DND-41 (cell line): ENCODE measurements around the gene MMP14.

Source experiments
- ATAC-seq: fragments of 200-7000 bp; cut with Tn5 transposase; 3 replicates; pipeline ENCODE4 v1.9.1; 2021; ENCODE audit warnings: low read depth; ENCODE audit not compliant: insufficient read depth
- DNase-seq: peaks from one replicate; pipeline ENCODE4 v3.0.0-alpha.2; 2020
- H2AFZ ChIP-seq: 2 replicates; pipeline ENCODE4 v1.6.0; 2012; ENCODE audit warnings: low read depth, low read length
- H3K27ac ChIP-seq: 2 replicates; pipeline ENCODE4 v1.5.1; 2012; ENCODE audit warnings: low read length, inconsistent platforms
- H3K27me3 ChIP-seq: fragments of 200-600 bp; sonication (generic); 2 replicates; pipeline ENCODE4 v1.6.0; 2012; ENCODE audit warnings: low read length, mild to moderate bottlenecking, inconsistent platforms; ENCODE audit not compliant: insufficient read depth, poor library complexity
- H3K36me3 ChIP-seq: 2 replicates; pipeline ENCODE4 v1.5.1; 2012; ENCODE audit warnings: low read length, inconsistent platforms; ENCODE audit not compliant: insufficient read depth
- H3K4me1 ChIP-seq: 2 replicates; pipeline ENCODE4 v1.5.1; 2012; ENCODE audit warnings: mild to moderate bottlenecking, low read length; ENCODE audit not compliant: insufficient read depth
- H3K4me2 ChIP-seq: 2 replicates; pipeline ENCODE4 v1.6.0; 2012; ENCODE audit warnings: mild to moderate bottlenecking, moderate library complexity, low read length, inconsistent platforms; ENCODE audit not compliant: insufficient read depth
- H3K4me3 ChIP-seq, 2 experiments: fragments of 200-600 bp in 1 of 2; shearing (Covaris generic) in 1 of 2; 2 replicates each; pipeline ENCODE4 v1.5.1; 2012 to 2016; ENCODE audit warnings: inconsistent platforms in 2 of 2, low read length in 2 of 2, mild to moderate bottlenecking in 2 of 2, low read depth in 1 of 2, moderate library complexity in 1 of 2
- H3K79me2 ChIP-seq: 2 replicates; pipeline ENCODE4 v1.6.0; 2012; ENCODE audit warnings: low read length, inconsistent platforms; ENCODE audit not compliant: insufficient read depth
- H3K9ac ChIP-seq: 2 replicates; pipeline ENCODE4 v1.6.0; 2012; ENCODE audit warnings: low read depth, mild to moderate bottlenecking, inconsistent platforms, low read length, moderate library complexity
- H3K9me3 ChIP-seq: 2 replicates; pipeline ENCODE4 v1.5.1; 2012; ENCODE audit warnings: low read length, moderate library complexity, mild to moderate bottlenecking, inconsistent platforms; ENCODE audit not compliant: insufficient read depth, severe bottlenecking
- H4K20me1 ChIP-seq: 2 replicates; pipeline ENCODE4 v1.6.0; 2012; ENCODE audit warnings: low read length; ENCODE audit not compliant: insufficient read depth
- CTCF ChIP-seq: IDR thresholded peaks from 2 replicates; pipeline ENCODE4 v1.5.1; 2012; ENCODE audit warnings: borderline replicate concordance, low read length, moderate library complexity, mild to moderate bottlenecking; ENCODE audit not compliant: poor library complexity, severe bottlenecking; ENCODE audit errors: extremely low read depth
- EZH2 ChIP-seq: IDR thresholded peaks from 3 replicates; pipeline ENCODE4 v1.6.1; 2012; ENCODE audit warnings: borderline replicate concordance, low read depth, mild to moderate bottlenecking, moderate library complexity, low read length, inconsistent platforms; ENCODE audit not compliant: severe bottlenecking

The MMP14 gene

DNA sequence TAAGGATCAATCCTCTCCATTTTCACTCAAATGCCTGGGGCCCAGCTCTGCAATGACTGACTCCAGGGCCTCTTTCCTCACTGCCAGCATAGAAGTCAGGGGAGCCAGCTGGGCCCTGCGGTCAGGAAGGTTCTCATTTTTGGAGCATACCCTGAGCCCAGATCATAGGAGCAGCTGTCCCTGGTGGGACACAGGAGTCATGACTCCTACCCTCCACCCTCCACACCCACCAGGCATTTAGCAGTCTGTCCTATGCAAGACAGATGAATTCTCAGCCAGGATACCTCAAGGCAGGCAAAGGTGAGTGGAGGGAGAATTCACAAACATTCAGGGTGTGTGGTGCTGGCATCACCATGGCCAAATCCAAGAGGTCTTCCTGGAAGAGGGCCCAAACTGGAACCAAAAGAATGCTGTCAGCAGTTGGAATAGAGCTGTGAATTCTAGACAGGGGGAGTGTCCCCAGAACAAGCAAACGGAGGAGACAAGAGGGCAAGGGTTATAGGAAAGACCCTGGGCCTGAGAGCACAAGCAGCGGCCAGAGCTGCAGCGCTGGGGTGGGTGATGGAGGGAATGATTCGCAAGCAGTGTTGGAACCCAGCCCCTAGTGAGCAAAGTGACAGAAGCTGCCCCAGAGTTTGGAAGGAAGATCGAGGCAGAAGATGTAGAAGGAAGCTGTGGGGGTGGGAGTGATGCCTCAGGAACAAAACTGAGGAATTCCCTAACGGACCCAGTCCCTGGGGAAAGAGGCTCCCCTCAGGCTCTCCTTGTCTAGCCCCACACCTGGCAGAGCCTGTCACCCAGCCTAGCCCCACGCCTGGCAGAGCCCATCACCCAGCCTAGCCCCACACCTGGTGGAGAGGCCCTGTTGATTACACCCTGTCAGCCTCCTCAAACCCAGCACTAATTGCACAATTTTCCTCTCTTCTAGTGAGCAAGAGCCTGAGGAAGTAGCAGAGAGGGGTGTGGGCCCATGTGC is 42.2 kb downstream of the MMP14 start:
- Histone ChIP-seq H3K79me2 (no peaks in the 10 kb centered on the region), H2AFZ (no peak overlapping the region), H3K9me3 (no peaks in the 10 kb centered on the region), H3K27ac (no peak overlapping the region), H3K36me3 (peaks cover 8% of the 10 kb centered on the region; the same call in 1 of the 2 replicates), H3K9ac (no peak overlapping the region), H4K20me1 (peaks cover 38% of the 10 kb centered on the region), H3K27me3 (peaks cover 24% of the 10 kb centered on the region), H3K4me2 (no peak overlapping the region), H3K4me3 (no peak overlapping the region), H3K4me1 (no peaks in the 10 kb centered on the region)
- ATAC-seq, result no peak
- no peak for DNase-seq
- TF ChIP-seq CTCF (no peak), EZH2 (no peak)

GRCh38 chr14:22882064-22882463 is 45.7 kb downstream of the MMP14 start:
- DNase-seq (no peak), ATAC-seq (no peak)
- Histone ChIP-seq H3K27ac (no peak overlapping the region), H3K36me3 (no peaks in the 10 kb centered on the region), H3K9me3 (no peaks in the 10 kb centered on the region), H3K4me2 (no peak overlapping the region), H3K4me3 (no peak overlapping the region), H4K20me1 (peaks cover 23% of the 10 kb centered on the region), H3K27me3 (peaks cover 53% of the 10 kb centered on the region), H3K9ac (no peak overlapping the region), H2AFZ (no peak overlapping the region), H3K79me2 (no peaks in the 10 kb centered on the region), H3K4me1 (no peaks in the 10 kb centered on the region)
- TF ChIP-seq EZH2 (no peak), CTCF (no peak)

DNA sequence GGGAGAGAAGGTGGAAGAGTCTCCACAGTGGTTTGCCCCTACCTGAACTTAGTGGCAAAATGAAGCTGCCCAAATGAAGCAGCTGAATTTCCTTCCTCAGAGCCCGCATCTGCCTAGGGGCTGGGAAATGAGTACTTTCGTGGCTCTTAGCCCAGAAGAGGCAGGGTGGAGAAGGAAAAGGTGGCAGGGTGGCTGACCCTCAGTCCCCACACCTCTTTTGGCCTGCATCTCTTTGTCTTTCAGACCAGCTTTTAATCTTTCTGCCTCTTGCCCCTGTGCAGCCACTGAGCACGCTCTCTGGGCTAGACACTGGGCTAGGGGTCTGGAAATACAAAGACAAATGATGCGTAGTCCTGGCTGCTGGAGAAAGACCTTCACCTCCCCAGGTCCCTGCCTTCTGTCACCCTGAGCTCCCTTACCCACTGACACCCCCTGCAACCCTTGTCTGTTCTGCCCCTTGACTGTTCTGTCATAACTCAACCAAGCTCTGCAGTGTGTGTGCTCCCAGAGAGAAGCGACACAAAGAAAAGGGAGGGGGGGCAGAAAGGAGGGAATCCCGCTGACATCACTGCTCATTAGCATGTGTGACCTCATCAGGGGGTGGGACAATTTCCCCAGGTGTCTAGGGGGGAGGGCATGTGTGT is 46.3 kb downstream of the MMP14 start:
- Histone ChIP-seq H3K36me3 (no peaks in the 10 kb centered on the region), H3K27ac (no peak overlapping the region), H3K79me2 (no peaks in the 10 kb centered on the region), H3K4me1 (no peaks in the 10 kb centered on the region), H2AFZ (no peak overlapping the region), H3K4me2 (no peak overlapping the region), H3K9me3 (no peaks in the 10 kb centered on the region), H3K27me3 (peaks cover 59% of the 10 kb centered on the region), H3K9ac (no peak overlapping the region), H3K4me3 (no peak overlapping the region), H4K20me1 (peaks cover 23% of the 10 kb centered on the region)
- TF ChIP-seq CTCF, result no peak
- no peak for TF ChIP-seq EZH2
- ATAC-seq (no peak), DNase-seq (peak; percentile 18)
